ENCODE measurements around the gene HERC4.

GRCh38 chr10:68111584-68111983 is 36.5 kb upstream of the HERC4 start:
- TF ChIP-seq POLR2A (IDR thresholded peaks at IDR 0.05; ENCODE audit: low read depth, low read length) (no peak), POLR2AphosphoS5 (IDR thresholded peaks at IDR 0.05; ENCODE audit: low read depth, low read length) (no peak)

Data from GM12892 (cell line).